Mesothelial cell of epicardium (in vitro differentiated cells): ENCODE results near the gene ECSCR. TPM values are rescaled to one million over a fixed set of nuclear protein-coding genes. Genes with fewer than 3 reads are reported as not detected.
A peak's percentile ranks its signal among the peaks of the same experiment; 100 is the strongest.
"Not testable (repeated sequence)": the region's sequence is repeated elsewhere in the genome, so short reads cannot be mapped to it uniquely, and the experiment has no call there.

Source experiments
- DNase-seq, 2 experiments: peaks; one replicate each; pipeline ENCODE4 v3.0.0; 2021; ENCODE audit warnings: low spot score in 2 of 2; ENCODE audit not compliant: unreplicated experiment in 2 of 2
- H3K27ac Mint-ChIP-seq: 2 replicates; pipeline ENCODE4 v1.8.0; 2021; ENCODE audit warnings: mixed read lengths
- H3K27me3 Mint-ChIP-seq: 2 replicates; pipeline ENCODE4 v1.8.0; 2021; ENCODE audit warnings: low read depth, mixed read lengths
- H3K36me3 Mint-ChIP-seq: 2 replicates; pipeline ENCODE4 v1.8.0; 2021; ENCODE audit warnings: mixed read lengths
- H3K4me1 Mint-ChIP-seq: 2 replicates; pipeline ENCODE4 v1.8.0; 2021; ENCODE audit warnings: mixed read lengths
- H3K4me3 Mint-ChIP-seq: 2 replicates; pipeline ENCODE4 v1.8.0; 2021; ENCODE audit warnings: mild to moderate bottlenecking, moderate library complexity, mixed read lengths
- H3K9me3 Mint-ChIP-seq: 2 replicates; pipeline ENCODE4 v1.8.0; 2021; ENCODE audit warnings: mixed read lengths
- CTCF ChIP-seq: fragments of 200-600 bp; sonication (generic); IDR thresholded peaks from one replicate; pipeline ENCODE4 v1.5.0; 2021; ENCODE audit warnings: antibody characterized with exemption; ENCODE audit not compliant: unreplicated experiment
- total RNA-seq: library from RNA; stranded (reverse); gene quantifications from 3 replicates; pipeline ENCODE4 v1.2.1, GENCODE V29; 2021

The ECSCR gene
- total RNA-seq, 1 donor from 2014 or later = not detected

DNA sequence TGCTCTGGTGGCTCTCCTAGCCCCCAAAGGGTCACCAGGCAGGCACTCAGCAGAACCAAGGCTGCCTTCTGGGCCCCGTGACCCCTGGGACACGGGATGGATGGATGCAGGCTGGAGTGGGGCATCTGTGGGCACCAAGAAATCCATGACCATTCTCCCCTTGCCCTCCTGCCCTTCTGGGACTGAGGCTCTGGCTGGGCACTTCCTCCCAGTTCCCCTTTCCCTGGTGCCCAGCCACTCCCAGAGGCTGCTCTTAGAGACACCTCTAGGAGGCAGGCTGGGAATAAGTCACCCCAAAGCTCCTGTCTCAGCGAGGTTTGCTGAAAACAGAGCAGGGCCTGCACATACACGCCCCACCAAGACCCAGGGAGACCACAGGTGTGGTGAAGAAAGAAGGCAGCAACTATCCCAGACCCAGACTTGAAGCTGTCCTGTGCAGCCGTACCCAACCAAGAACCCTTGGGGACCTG, 19.1 kb upstream of the ECSCR start:
- Mint-ChIP-seq H3K9me3 (no peaks in the 10 kb centered on the region), H3K4me1 (peaks cover 33% of the 10 kb centered on the region), H3K36me3 (no peaks in the 10 kb centered on the region), H3K27me3 (no peaks in the 10 kb centered on the region), H3K27ac (peak overlapping the region; percentile 94), H3K4me3 (peak overlapping the region; percentile 27)
- DNase-seq = no peak
- no peak for TF ChIP-seq CTCF

GRCh38 chr5:139481122-139481533, 18.6 kb upstream of the ECSCR start:
- no peak for DNase-seq
- H3K27me3 Mint-ChIP-seq = no peaks in the 10 kb centered on the region
- H3K27ac Mint-ChIP-seq = peak overlapping the region; percentile 94
- peak overlapping the region; percentile 40 for H3K4me3 Mint-ChIP-seq
- H3K9me3 Mint-ChIP-seq = no peaks in the 10 kb centered on the region
- TF ChIP-seq CTCF = no peak
- peaks cover 33% of the 10 kb centered on the region for H3K4me1 Mint-ChIP-seq
- H3K36me3 Mint-ChIP-seq = no peaks in the 10 kb centered on the region

- not testable (repeated sequence) for H3K4me3 Mint-ChIP-seq, H3K27me3 Mint-ChIP-seq, H3K36me3 Mint-ChIP-seq, H3K9me3 Mint-ChIP-seq, DNase-seq, H3K27ac Mint-ChIP-seq
- peaks cover 36% of the 10 kb centered on the region for H3K4me1 Mint-ChIP-seq
These were observed 17.2 kb upstream of the ECSCR start for GRCh38 chr5:139479729-139480128.

GRCh38 chr5:139478657-139479423, 16.3 kb upstream of the ECSCR start:
- not testable (repeated sequence) for DNase-seq, H3K27ac Mint-ChIP-seq, H3K27me3 Mint-ChIP-seq, H3K4me3 Mint-ChIP-seq, H3K36me3 Mint-ChIP-seq, H3K9me3 Mint-ChIP-seq
- H3K4me1 Mint-ChIP-seq = peaks cover 36% of the 10 kb centered on the region

GRCh38 chr5:139475865-139476617, 13.5 kb upstream of the ECSCR start:
- no peak for DNase-seq
- Mint-ChIP-seq H3K27ac (no peak overlapping the region), H3K4me1 (peaks cover 41% of the 10 kb centered on the region), H3K36me3 (no peaks in the 10 kb centered on the region), H3K4me3 (no peak overlapping the region), H3K9me3 (no peaks in the 10 kb centered on the region), H3K27me3 (no peaks in the 10 kb centered on the region)
- no peak for TF ChIP-seq CTCF

- H3K27ac Mint-ChIP-seq = peak overlapping the region; percentile 58
- no peak overlapping the region for H3K4me3 Mint-ChIP-seq
- DNase-seq = no peak
- no peaks in the 10 kb centered on the region for H3K27me3 Mint-ChIP-seq
- H3K36me3 Mint-ChIP-seq = no peaks in the 10 kb centered on the region
- TF ChIP-seq CTCF = no peak
- H3K9me3 Mint-ChIP-seq = no peaks in the 10 kb centered on the region
- H3K4me1 Mint-ChIP-seq = peaks cover 34% of the 10 kb centered on the region
These were observed 12.6 kb upstream of the ECSCR start for GRCh38 chr5:139474890-139475791.
